HFFc6 (cell line): ENCODE results near the gene AQP1. TPM values are rescaled to one million over a fixed set of nuclear protein-coding genes. Genes with fewer than 3 reads are reported as not detected.

Experiments used
- DNase-seq: peaks from one replicate; pipeline ENCODE4 v3.0.0-alpha.2; 2018
- H3K27ac Mint-ChIP-seq: 2 replicates; pipeline ENCODE4 v1.8.0; 2020; ENCODE audit warnings: mild to moderate bottlenecking, mixed read lengths
- H3K27me3 Mint-ChIP-seq: 2 replicates; pipeline ENCODE4 v1.8.0; 2021; ENCODE audit warnings: mild to moderate bottlenecking, moderate library complexity, mixed read lengths; ENCODE audit not compliant: insufficient read depth
- H3K36me3 Mint-ChIP-seq: 2 replicates; pipeline ENCODE4 v1.8.0; 2021; ENCODE audit warnings: low read depth, mixed read lengths
- H3K4me1 Mint-ChIP-seq: 2 replicates; pipeline ENCODE4 v1.8.0; 2020; ENCODE audit warnings: low read depth, mixed read lengths
- H3K4me3 Mint-ChIP-seq: 2 replicates; pipeline ENCODE4 v1.8.0; 2020; ENCODE audit warnings: mild to moderate bottlenecking, moderate library complexity, mixed read lengths
- H3K9me3 Mint-ChIP-seq: 2 replicates; pipeline ENCODE4 v1.8.0; 2020; ENCODE audit warnings: mild to moderate bottlenecking, mixed read lengths
- CTCF ChIP-seq: fragments of 200-600 bp; sonication (generic); IDR thresholded peaks from 2 replicates; pipeline ENCODE4 v1.5.0; 2021; ENCODE audit warnings: antibody characterized with exemption, mild to moderate bottlenecking
- total RNA-seq, 6 experiments: library from RNA; stranded (reverse); fragmentation: NEBNext Ultra II Directional; extraction: Animal tissue kit (Norgen Biotek cat#: 25700); gene quantifications; 2 replicates in 1 of 6; 3 replicates in 5 of 6; pipeline ENCODE4 v1.2.3, GENCODE V29; 2021

AQP1 gene
- total RNA-seq, 6 experiments from 2014 or later: 0.40 to 0.94 (median 0.57) TPM

- peaks cover 23% of the 10 kb centered on the region for H3K9me3 Mint-ChIP-seq
- no peak for TF ChIP-seq CTCF
- DNase-seq: no peak
- H3K4me1 Mint-ChIP-seq: no peaks in the 10 kb centered on the region
- H3K4me3 Mint-ChIP-seq: no peak overlapping the region
- H3K27me3 Mint-ChIP-seq: peaks cover 11% of the 10 kb centered on the region
- H3K27ac Mint-ChIP-seq: no peak overlapping the region
- 0 out of 2 replicates have a peak, but pooled peaks cover 8% of the 10 kb centered on the region for H3K36me3 Mint-ChIP-seq
Observed at GRCh38 chr7:30956704-30957103, 45.1 kb downstream of the AQP1 start.

GRCh38 chr7:30963842-30964241 lies 52.2 kb downstream of the AQP1 start, which contains the start of gene GHRHR:
GHRHR (plus strand) TSS chr7:30963953; CDS start chr7:30964069, 116 bp downstream.
- Mint-ChIP-seq H3K9me3 (no peaks in the 10 kb centered on the region), H3K4me3 (no peak within 1 kb of the TSS), H3K27me3 (peaks cover 37% of the 10 kb centered on the region), H3K27ac (no peak within 1 kb of the TSS), H3K4me1 (no peaks in the 10 kb centered on the region), H3K36me3 (no peaks in the 10 kb centered on the region)
- no peak for DNase-seq
- no peak for TF ChIP-seq CTCF

GRCh38 chr7:30965372-30965771 lies 53.7 kb downstream of the AQP1 start:
- no peaks in the 10 kb centered on the region for H3K4me1 Mint-ChIP-seq
- TF ChIP-seq CTCF: no peak
- no peak overlapping the region for H3K27ac Mint-ChIP-seq
- DNase-seq: no peak
- H3K9me3 Mint-ChIP-seq: no peaks in the 10 kb centered on the region
- peaks cover 38% of the 10 kb centered on the region for H3K27me3 Mint-ChIP-seq
- H3K36me3 Mint-ChIP-seq: no peaks in the 10 kb centered on the region
- H3K4me3 Mint-ChIP-seq: no peak overlapping the region

- DNase-seq: no peak
- no peak for TF ChIP-seq CTCF
- H3K27me3 Mint-ChIP-seq: peaks cover 39% of the 10 kb centered on the region
- no peaks in the 10 kb centered on the region for H3K36me3 Mint-ChIP-seq
- H3K4me3 Mint-ChIP-seq: no peak overlapping the region
- H3K9me3 Mint-ChIP-seq: no peaks in the 10 kb centered on the region
- no peaks in the 10 kb centered on the region for H3K4me1 Mint-ChIP-seq
- H3K27ac Mint-ChIP-seq: no peak overlapping the region
Observed at GRCh38 chr7:30965883-30966282, 54.2 kb downstream of the AQP1 start.

GRCh38 chr7:30968294-30968693 lies 56.6 kb downstream of the AQP1 start:
- Mint-ChIP-seq H3K4me3 (no peak overlapping the region), H3K4me1 (no peaks in the 10 kb centered on the region), H3K27ac (no peak overlapping the region), H3K27me3 (peaks cover 55% of the 10 kb centered on the region), H3K36me3 (no peaks in the 10 kb centered on the region), H3K9me3 (no peaks in the 10 kb centered on the region)
- DNase-seq: no peak
- no peak for TF ChIP-seq CTCF
